DMS153 (cell line): ENCODE results near the gene SGPL1.

ENCODE experiments used
- DNase-seq: peaks from one replicate; lab custom pipeline; 2025; lab: John Stamatoyannopoulos, UW

SGPL1 gene

DNA sequence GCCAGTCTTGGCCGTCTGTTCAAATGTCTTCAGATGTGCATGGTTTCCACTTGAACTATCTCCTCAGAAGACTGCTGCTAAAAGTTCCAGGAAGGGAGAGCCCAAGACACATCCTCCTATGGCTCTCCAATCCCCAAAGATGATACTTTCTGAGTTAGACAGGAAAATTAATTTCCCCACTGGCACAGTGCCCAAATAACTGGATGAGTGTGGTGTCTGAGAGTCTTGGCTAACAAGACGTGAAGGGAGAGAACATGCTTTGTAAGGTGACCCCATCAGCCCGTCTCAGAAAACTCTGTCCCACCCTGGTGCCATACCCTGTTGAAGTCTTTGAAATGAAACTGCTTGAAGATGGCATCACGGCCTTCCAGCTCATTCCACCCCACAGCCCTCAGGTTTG is 69.7 kb downstream of the SGPL1 start:
- DNase-seq = no peak

GRCh38 chr10:70885931-70886903 is 70.5 kb downstream of the SGPL1 start:
- DNase-seq = no peak

DNA sequence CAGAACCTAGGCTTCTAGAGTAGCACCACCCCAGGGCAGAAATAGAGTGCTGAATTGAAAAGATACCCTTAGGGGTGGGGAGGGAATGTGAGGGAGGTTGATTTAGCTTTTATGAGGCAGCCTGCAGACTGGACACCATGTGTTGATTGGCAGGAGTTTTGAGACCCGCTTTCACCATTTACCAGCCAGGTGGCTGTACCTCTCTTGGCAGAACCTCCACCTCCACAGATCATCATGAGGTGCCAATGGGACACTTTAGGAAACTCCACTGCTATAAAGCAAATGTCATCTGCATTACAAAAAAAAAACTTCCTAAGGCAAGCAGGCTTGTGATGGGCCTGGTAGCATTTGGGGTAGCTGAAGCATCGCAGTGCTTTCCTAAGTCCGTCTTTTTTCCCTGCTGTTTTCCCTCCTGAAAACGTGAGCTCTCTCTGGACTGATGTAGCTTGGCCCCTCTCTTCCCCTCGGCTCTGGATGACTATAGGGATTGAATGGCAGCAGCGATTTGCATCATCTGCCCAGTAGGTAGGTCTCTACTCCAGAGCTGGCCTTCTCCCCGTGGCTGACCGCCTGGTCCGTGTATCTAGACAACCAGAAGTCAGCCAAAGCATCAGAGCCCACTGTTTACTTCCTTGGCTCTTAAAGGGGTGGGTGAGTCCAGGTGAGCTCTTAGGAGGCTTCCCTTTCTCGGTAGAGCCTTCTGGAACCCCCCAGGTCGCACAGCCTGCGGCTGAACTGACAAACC is 71.3 kb downstream of the SGPL1 start:
- DNase-seq = no peak

- DNase-seq = peak; percentile 59
Measured at GRCh38 chr10:70887804-70888800, 72.4 kb downstream of the SGPL1 start, which contains the start of gene PCBD1. Gene PCBD1, minus strand, starts transcription at chr10:70888565. Its CDS starts 32 bp downstream, at chr10:70888533.

- no peak for DNase-seq
Measured at GRCh38 chr10:70889291-70889690, 73.5 kb downstream of the SGPL1 start.

- no peak for DNase-seq
Measured at GRCh38 chr10:70890917-70891431, 75.2 kb downstream of the SGPL1 start.

- DNase-seq = no peak
Measured at GRCh38 chr10:70891627-70892026, 75.9 kb downstream of the SGPL1 start.

- DNase-seq = no peak
Measured at GRCh38 chr10:70892631-70893030, 76.9 kb downstream of the SGPL1 start.

GRCh38 chr10:70893227-70894006 is 77.7 kb downstream of the SGPL1 start:
- no peak for DNase-seq

- no peak for DNase-seq
Measured at GRCh38 chr10:70894416-70894815, 78.7 kb downstream of the SGPL1 start.

GRCh38 chr10:70896551-70896950 is 80.8 kb downstream of the SGPL1 start:
- DNase-seq = no peak

DNA sequence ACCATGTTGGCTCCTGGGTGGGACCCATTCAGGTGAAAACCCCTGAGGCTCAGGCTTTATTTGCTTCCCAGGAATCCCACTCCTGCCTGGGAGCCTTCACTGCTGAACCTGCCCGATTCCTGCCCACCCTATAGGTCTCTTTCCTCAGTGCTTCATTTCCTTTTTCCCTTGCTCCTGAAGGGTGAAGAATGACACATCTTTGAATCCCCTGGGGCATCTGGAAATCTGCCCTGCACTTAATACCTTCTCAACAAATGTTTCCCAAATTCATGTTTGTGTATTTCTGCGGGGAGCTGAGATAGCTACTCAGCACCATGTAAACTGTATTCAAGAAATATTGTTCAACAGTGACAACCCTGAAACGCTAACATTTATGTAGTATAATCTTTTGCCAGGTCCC is 82.9 kb downstream of the SGPL1 start:
- no peak for DNase-seq

DNA sequence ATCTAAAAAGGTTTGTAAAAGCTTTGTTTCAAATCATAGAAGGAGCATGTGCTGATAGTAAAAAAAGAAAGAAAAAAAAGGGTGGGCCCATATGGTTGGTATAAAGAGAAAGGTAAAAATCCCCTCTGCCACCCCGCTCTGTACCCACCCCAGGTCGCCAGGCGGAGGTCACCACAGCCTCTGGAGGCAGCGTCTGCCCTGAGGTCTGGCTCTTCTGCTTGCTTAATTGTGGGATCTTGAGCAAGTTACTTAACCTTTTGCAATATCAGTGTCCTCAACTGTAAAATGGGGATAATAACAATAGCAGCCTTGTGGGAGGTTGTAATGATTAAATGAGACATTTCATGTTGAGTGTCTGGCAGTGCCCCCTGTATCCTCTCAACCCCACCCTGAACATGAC is 83.3 kb downstream of the SGPL1 start:
- DNase-seq = no peak

GRCh38 chr10:70901276-70901878 is 85.6 kb downstream of the SGPL1 start:
- DNase-seq = no peak

- no peak for DNase-seq
Measured at GRCh38 chr10:70902661-70903261, 87.0 kb downstream of the SGPL1 start.

GRCh38 chr10:70903262-70903921 is 87.6 kb downstream of the SGPL1 start:
- peak; percentile 16 for DNase-seq

- no peak for DNase-seq
Measured at GRCh38 chr10:70905071-70906021, 89.6 kb downstream of the SGPL1 start.
